ACHN (cell line): ENCODE data around the gene RPP25L.

Experiments
- DNase-seq: peaks from one replicate; pipeline ENCODE4 v3.0.0-alpha.2; 2015
- in situ Hi-C: cut with HindIII; loops from 2 replicates; pipeline ENCODE4 v1.10.0; 2017; ENCODE audit warnings: low sequenced_read_pairs, low pct_ligation_motif_present, low pct_unique_long_range_greater_than_20kb

Gene RPP25L

GRCh38 chr9:34575862-34576596 lies 35.9 kb downstream of the RPP25L start:
- in situ Hi-C loops = no loop called here
- no peak for DNase-seq

DNA sequence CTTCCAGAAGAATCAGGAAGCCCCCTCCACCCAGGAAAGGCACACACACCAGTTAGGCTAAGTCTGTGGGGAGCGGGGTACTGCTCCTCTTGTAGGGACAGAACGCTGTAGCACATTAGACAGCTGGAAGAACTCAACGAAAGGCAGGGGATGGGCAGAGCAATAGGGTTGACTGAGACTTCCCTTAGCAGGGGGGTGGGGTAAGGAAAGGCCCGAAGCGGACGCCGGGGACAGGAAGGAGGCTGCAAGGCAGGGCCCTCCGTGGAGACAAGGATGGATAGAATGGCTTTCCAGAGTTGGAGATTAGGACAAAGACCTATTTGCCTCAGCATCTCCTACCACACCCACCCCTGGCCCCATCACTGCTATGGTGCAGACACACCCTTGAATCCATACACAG lies 36.7 kb downstream of the RPP25L start:
- in situ Hi-C loops = no loop called here
- no peak for DNase-seq

DNA sequence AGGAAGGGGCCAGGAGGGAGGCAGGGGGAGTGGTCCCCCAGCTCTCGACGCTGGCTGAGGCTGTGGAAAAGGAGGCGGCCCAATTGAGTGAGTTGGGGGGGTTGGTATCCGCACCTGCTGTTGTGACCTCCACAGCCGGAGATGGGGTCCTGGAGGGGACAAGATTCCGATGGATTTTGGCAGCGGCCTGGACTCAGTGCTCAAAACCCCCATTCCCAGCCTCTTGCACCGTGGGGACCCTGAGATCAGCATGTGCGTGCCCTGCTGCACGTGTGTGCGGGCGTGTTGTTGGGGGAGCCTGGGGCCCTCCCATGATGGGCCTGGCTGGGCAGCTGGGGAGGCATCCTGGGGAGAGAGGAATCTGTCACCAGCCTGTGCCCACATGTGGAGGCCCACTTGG lies 37.3 kb downstream of the RPP25L start:
- in situ Hi-C loops = no loop called here

DNA sequence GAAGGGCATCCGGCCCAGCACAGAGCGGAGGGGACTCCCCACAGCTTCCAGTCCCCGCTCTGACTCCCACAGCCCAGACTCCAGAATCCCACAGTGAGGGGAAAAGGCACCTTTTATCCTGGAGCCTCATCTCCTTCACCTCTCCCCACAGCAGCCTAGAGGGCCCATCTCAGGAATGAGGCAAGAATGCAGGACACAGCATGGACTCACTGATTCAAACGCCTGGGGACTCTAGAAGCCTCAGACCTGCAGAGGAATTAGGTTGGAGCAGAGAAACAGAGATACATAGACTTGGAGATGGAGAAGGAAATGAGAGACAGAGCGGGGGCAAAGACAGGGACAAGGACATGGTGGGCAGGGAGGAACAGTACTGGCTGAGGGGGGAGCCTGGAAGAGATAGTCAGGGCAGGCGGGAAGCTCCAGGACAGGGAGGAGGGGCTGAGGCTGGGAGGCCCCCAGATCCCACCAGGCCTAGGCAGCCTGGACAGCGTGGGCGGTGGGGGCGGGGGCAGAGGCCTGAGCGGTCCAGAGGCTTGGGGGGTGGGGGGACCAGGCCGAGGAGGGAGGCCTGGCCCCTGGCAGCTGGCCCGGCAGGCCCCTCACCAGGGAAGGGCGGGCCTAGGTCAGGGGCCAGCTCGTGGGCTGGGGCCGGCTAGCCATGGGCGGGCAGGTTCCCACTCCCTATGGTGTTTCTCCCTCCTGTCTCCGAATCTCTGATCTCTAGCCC lies 38.1 kb downstream of the RPP25L start:
- no peak for DNase-seq
- in situ Hi-C loops = no loop called here

More for the DNA sequence above, 37.3 kb downstream of the RPP25L start:
- no peak for DNase-seq

DNA sequence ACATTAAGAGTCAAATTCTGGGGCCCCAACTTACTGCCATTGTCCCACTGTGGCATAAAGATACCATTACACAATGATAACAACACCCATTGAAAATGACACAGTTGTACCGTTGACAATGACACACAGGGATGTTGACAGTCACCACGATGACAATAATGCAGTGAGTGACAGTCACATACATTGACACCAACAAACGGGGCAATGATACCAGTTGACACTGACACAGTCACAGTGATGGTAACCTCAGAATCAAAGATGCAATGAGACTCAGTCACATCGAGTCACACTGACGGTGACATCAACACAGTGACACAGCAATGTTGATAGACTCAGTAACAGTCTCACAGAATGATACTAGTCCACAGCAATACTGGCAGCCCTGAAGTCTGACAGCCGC lies 39.3 kb downstream of the RPP25L start:
- in situ Hi-C loops = no loop called here
- no peak for DNase-seq

DNA sequence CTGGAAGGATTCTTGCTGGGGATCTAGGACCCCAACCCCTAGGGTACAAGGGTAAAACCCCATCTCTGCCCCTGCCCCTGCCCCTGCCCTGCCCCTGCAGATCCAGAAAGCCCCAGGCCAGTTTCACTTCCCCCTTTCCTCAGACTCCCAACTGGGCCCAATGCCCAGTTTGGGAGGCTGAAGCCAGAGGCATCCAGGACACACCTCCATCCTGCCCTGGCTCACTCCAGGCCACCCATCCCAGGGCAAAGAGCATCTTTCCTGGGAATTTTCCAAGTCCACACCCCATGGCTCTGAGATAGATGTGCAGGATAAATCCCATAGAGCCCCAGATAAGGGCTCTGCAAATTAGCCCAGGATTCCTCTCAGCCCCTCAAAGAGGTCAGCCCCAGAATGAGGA lies 39.8 kb downstream of the RPP25L start:
- in situ Hi-C loops = no loop called here
- no peak for DNase-seq

DNA sequence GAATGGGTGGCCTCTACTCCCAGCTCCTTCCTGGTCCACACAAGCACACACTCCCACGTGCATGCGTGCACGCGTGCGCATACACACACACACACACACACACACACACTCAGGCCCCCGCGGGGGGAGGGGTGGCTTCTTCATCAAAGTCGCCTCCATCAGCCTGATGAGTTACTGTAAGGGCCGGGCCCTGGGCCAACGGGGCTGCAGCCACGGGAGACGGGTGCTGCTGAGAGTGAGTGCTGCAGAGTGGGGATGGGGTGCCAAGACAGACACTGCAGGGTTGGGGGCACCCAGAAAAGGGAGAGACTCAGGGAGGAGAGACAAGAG lies 40.5 kb downstream of the RPP25L start:
- in situ Hi-C loops = no loop called here

DNA sequence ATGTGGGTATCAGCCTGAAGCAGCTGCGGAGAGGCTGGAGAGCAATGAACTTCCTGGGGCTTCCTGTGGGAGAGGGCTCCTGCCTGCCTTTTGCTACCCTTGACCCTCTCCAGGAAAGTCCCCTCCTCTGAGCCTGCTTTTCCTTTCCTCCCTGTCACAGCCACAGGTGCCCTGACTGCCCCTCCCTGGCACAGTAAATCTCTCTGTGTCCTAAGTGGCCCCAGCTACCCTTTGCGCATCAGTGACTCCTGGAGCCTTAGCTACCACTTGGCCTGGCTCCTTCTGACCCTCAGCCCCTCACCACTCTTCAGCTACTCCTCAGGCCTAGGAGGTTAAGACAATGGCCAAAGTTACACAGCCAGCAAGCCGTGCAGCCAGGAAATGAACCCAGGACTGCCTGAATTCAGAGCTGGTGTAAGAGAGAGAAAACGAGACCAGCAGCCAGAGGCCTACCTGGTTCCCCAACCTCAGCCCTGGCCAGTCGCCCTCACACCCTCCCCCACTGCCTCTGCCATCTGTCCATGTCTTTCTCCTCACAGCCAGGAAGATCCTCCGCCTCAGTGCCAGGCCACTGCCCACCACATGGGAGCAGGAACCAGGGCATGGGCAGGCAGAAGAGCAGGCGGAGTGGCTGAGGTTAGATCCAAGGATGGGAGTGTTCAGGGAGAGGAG lies 41.0 kb downstream of the RPP25L start:
- in situ Hi-C loops = no loop called here
- DNase-seq = no peak

More for the DNA sequence above, 40.5 kb downstream of the RPP25L start:
- no peak for DNase-seq

GRCh38 chr9:34570376-34570775 lies 41.5 kb downstream of the RPP25L start:
- no peak for DNase-seq
- in situ Hi-C loops = no loop called here

- in situ Hi-C loops = no loop called here
These were observed 43.1 kb downstream of the RPP25L start for GRCh38 chr9:34568774-34569173.

GRCh38 chr9:34568133-34568532 lies 43.8 kb downstream of the RPP25L start:
- in situ Hi-C loops = no loop called here
- DNase-seq = no peak

More at GRCh38 chr9:34568774-34569173, 43.1 kb downstream of the RPP25L start:
- no peak for DNase-seq

GRCh38 chr9:34566972-34567371 lies 44.9 kb downstream of the RPP25L start:
- no peak for DNase-seq
- in situ Hi-C loops = no loop called here

DNA sequence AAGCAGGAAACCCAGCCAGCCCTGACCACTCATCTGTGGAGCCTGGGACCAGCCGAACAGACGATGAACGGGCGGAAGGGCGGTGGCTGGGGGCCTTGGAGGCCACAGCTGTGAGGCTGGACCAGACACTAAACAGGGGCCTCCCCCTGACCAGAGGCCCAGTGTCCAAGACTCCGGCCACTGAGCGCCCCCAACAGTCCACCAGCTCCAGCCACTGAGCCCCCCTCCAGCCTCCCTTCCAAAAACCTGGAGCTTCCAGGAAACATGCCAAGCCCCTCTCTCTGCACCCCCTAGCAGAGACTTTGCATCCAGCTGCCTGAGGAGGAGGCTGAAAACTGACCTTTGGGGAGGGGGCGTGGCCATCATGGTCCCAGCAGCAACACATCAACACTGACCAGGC lies 45.6 kb downstream of the RPP25L start:
- in situ Hi-C loops = no loop called here
- DNase-seq = no peak

DNA sequence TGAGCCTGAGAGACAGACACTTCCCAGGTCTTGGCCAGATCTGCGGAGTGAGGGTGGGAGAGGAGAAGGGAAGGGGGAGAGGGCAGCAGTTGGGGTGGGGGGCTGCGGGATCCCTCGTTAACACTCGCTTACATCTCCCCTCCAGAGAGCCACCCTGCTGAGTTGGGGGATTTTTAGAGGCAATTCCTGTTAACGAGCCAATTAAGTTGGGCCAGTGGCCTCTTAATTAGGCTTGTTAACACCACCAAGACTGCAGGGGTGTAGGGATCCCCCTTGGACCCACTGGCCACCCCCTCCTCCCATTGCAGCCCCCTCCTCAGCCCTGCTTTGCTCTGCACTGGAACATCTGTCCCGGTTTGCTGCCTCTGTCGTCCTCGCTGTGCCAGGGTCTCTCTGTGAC lies 46.0 kb downstream of the RPP25L start:
- in situ Hi-C loops = no loop called here
- no peak for DNase-seq

- DNase-seq = no peak
- in situ Hi-C loops = no loop called here
These were observed 47.3 kb downstream of the RPP25L start for GRCh38 chr9:34564617-34565016.

GRCh38 chr9:34563262-34563661 lies 48.6 kb downstream of the RPP25L start:
- in situ Hi-C loops = no loop called here
- DNase-seq = no peak

DNA sequence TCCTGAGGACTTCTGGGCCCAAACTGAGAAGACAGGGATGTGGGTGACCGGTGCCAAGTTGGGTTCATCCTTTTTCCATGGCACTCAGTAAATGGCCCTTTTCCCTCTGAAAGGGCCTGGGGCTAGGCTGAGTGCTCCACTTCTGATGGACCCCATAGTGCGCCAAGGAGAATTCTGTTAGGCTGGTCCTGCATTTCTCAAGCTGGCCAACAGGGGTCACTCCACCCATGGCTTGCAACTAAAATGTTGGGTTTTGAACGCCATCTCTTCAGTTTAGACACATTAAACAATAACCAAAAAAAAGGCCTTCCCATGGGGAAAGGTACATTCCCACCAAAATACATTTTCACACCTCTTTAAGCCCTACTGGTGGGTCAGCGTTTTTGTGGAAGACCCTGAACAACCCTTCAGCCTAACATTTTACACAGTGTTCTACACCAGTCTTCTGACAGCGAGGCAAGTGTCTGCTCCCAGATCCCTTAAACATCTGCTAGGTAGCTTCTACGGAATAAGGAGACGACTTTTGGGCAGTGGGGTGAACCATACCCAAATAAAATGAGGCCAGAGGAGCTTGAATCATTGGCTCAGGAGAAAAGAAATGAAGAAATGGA lies 49.7 kb downstream of the RPP25L start:
- in situ Hi-C loops = no loop called here
- DNase-seq = no peak

- in situ Hi-C loops = no loop called here
- DNase-seq = no peak
These were observed 51.2 kb downstream of the RPP25L start for GRCh38 chr9:34560599-34561214.
